SK-N-SH treated with all-trans-retinoic acid at 6 μM for 48 hours (cell line): ENCODE measurements around the gene HABP4.

Experiments used
- ATAC-seq: fragments of 200-7000 bp; cut with Tn5 transposase; 3 replicates; pipeline ENCODE4 v1.9.1; 2020; ENCODE audit warnings: mild to moderate bottlenecking, moderate library complexity
- ARNTL ChIP-seq: fragments of 450-650 bp; formaldehyde crosslinking; IDR thresholded peaks from 2 replicates; pipeline ENCODE4 v1.5.0; 2020; ENCODE audit warnings: low read depth, mild to moderate bottlenecking, moderate library complexity, borderline replicate concordance
- BACH2 ChIP-seq: fragments of 250-450 bp; sonication (Bioruptor Pico); IDR thresholded peaks from 2 replicates; pipeline ENCODE4 v1.9.0; 2021; ENCODE audit warnings: mild to moderate bottlenecking, borderline replicate concordance
- CREB5 ChIP-seq: fragments of 250-450 bp; sonication (Bioruptor Pico); IDR thresholded peaks from 2 replicates; pipeline ENCODE4 v1.5.1; 2020; ENCODE audit warnings: low read depth, mild to moderate bottlenecking, moderate library complexity
- ESRRG ChIP-seq: fragments of 250-450 bp; sonication (Bioruptor Pico); IDR thresholded peaks from 2 replicates; pipeline ENCODE4 v1.6.1; 2021; ENCODE audit warnings: mild to moderate bottlenecking
- GLIS3 ChIP-seq: fragments of 250-450 bp; sonication (Bioruptor Pico); IDR thresholded peaks from 2 replicates; pipeline ENCODE4 v1.5.0; 2020; ENCODE audit warnings: mild to moderate bottlenecking, moderate library complexity
- ISL1 ChIP-seq: fragments of 250-450 bp; sonication (Bioruptor Pico); IDR thresholded peaks from 2 replicates; pipeline ENCODE4 v2.1.2; 2022; ENCODE audit warnings: mild to moderate bottlenecking, moderate library complexity
- POU6F1 ChIP-seq: fragments of 250-450 bp; sonication (Bioruptor Pico); IDR thresholded peaks from 2 replicates; pipeline ENCODE4 v1.8.0; 2021; ENCODE audit warnings: low read depth, mild to moderate bottlenecking, moderate library complexity, borderline replicate concordance
- PPARA ChIP-seq: fragments of 250-450 bp; sonication (Bioruptor Pico); IDR thresholded peaks from 2 replicates; pipeline ENCODE4 v1.5.0; 2020; ENCODE audit warnings: mild to moderate bottlenecking, borderline replicate concordance
- RARB ChIP-seq: fragments of 250-450 bp; sonication (Bioruptor Pico); IDR thresholded peaks from 2 replicates; pipeline ENCODE4 v1.8.0; 2021; ENCODE audit warnings: mild to moderate bottlenecking, moderate library complexity
- SNAI2 ChIP-seq: fragments of 250-450 bp; sonication (Bioruptor Pico); IDR thresholded peaks from 2 replicates; pipeline ENCODE4 v1.5.0; 2020; ENCODE audit warnings: mild to moderate bottlenecking, moderate library complexity
- TCF4 ChIP-seq: fragments of 250-450 bp; sonication (Bioruptor Pico); IDR thresholded peaks from 2 replicates; pipeline ENCODE4 v1.8.0; 2021; ENCODE audit warnings: mild to moderate bottlenecking, moderate library complexity, borderline replicate concordance
- TOX ChIP-seq: fragments of 250-450 bp; sonication (Bioruptor Pico); IDR thresholded peaks from 2 replicates; pipeline ENCODE4 v1.8.0; 2021; ENCODE audit warnings: mild to moderate bottlenecking, moderate library complexity, borderline replicate concordance
- ZC3H10 ChIP-seq: fragments of 250-450 bp; sonication (Bioruptor Pico); IDR thresholded peaks from 2 replicates; pipeline ENCODE4 v1.5.1; 2021; ENCODE audit warnings: mild to moderate bottlenecking, moderate library complexity
- ZFP3 ChIP-seq: fragments of 250-450 bp; sonication (Bioruptor Pico); IDR thresholded peaks from 2 replicates; pipeline ENCODE4 v1.5.0; 2020; ENCODE audit warnings: mild to moderate bottlenecking, moderate library complexity
- ZFP30 ChIP-seq: fragments of 450-650 bp; formaldehyde crosslinking; IDR thresholded peaks from 2 replicates; pipeline ENCODE4 v1.5.0; 2022; ENCODE audit warnings: mild to moderate bottlenecking, moderate library complexity
- ZNF565 ChIP-seq: fragments of 450-650 bp; formaldehyde crosslinking; conservative IDR thresholded peaks from 2 replicates; pipeline ENCODE4 v1.5.0; 2020; ENCODE audit warnings: low read depth, mild to moderate bottlenecking, moderate library complexity
- ZNF70 ChIP-seq: fragments of 450-650 bp; formaldehyde crosslinking; IDR thresholded peaks from 2 replicates; pipeline ENCODE4 v1.5.0; 2020; ENCODE audit warnings: mild to moderate bottlenecking, moderate library complexity
- ZNF8 ChIP-seq: fragments of 450-650 bp; formaldehyde crosslinking; IDR thresholded peaks from 2 replicates; pipeline ENCODE4 v1.5.0; 2020; ENCODE audit warnings: mild to moderate bottlenecking, moderate library complexity
- TF ChIP-seq, protein P1 (sequence below): fragments of 250-450 bp; sonication (Bioruptor Pico); IDR thresholded peaks from 2 replicates; pipeline ENCODE4 v1.8.0; 2020; ENCODE audit warnings: mild to moderate bottlenecking, moderate library complexity, borderline replicate concordance
- TF ChIP-seq, protein P2 (sequence below): fragments of 250-450 bp; sonication (Bioruptor Pico); IDR thresholded peaks from 2 replicates; pipeline ENCODE4 v1.5.1; 2021; ENCODE audit warnings: mild to moderate bottlenecking, moderate library complexity
- TF ChIP-seq, protein P3 (sequence below): fragments of 250-450 bp; sonication (Bioruptor Pico); IDR thresholded peaks from 2 replicates; pipeline ENCODE4 v1.5.0; 2020; ENCODE audit warnings: mild to moderate bottlenecking, moderate library complexity

HABP4 gene

GRCh38 chr9:96460882-96461281 lies 10.9 kb downstream of the HABP4 start (continued):
- TF ChIP-seq, protein P1, sequence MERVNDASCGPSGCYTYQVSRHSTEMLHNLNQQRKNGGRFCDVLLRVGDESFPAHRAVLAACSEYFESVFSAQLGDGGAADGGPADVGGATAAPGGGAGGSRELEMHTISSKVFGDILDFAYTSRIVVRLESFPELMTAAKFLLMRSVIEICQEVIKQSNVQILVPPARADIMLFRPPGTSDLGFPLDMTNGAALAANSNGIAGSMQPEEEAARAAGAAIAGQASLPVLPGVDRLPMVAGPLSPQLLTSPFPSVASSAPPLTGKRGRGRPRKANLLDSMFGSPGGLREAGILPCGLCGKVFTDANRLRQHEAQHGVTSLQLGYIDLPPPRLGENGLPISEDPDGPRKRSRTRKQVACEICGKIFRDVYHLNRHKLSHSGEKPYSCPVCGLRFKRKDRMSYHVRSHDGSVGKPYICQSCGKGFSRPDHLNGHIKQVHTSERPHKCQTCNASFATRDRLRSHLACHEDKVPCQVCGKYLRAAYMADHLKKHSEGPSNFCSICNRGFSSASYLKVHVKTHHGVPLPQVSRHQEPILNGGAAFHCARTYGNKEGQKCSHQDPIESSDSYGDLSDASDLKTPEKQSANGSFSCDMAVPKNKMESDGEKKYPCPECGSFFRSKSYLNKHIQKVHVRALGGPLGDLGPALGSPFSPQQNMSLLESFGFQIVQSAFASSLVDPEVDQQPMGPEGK (CRISPR knock-in tag) = no peak
- TF ChIP-seq ESRRG (CRISPR knock-in tag) (no peak), GLIS3 (CRISPR knock-in tag) (no peak), SNAI2 (CRISPR knock-in tag) (no peak), BACH2 (CRISPR knock-in tag) (no peak)

- TF ChIP-seq ARNTL (CRISPR knock-in tag) (no peak), POU6F1 (CRISPR knock-in tag) (no peak), ISL1 (no peak), ZNF565 (no peak), ZC3H10 (no peak), SNAI2 (CRISPR knock-in tag) (no peak), ESRRG (CRISPR knock-in tag) (no peak), ZFP30 (CRISPR knock-in tag) (no peak)
- TF ChIP-seq, protein P2, sequence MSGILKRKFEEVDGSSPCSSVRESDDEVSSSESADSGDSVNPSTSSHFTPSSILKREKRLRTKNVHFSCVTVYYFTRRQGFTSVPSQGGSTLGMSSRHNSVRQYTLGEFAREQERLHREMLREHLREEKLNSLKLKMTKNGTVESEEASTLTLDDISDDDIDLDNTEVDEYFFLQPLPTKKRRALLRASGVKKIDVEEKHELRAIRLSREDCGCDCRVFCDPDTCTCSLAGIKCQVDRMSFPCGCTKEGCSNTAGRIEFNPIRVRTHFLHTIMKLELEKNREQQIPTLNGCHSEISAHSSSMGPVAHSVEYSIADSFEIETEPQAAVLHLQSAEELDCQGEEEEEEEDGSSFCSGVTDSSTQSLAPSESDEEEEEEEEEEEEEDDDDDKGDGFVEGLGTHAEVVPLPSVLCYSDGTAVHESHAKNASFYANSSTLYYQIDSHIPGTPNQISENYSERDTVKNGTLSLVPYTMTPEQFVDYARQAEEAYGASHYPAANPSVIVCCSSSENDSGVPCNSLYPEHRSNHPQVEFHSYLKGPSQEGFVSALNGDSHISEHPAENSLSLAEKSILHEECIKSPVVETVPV (CRISPR knock-in tag) = no peak
- ATAC-seq = no peak
These were observed 11.4 kb downstream of the HABP4 start for GRCh38 chr9:96461336-96461735.

- TF ChIP-seq, protein P2 (CRISPR knock-in tag) = no peak
- TF ChIP-seq PPARA (no peak), RARB (CRISPR knock-in tag) (no peak), POU6F1 (CRISPR knock-in tag) (no peak), SNAI2 (CRISPR knock-in tag) (no peak), BACH2 (CRISPR knock-in tag) (no peak), ZC3H10 (no peak), ZNF70 (CRISPR knock-in tag) (no peak), ZFP30 (CRISPR knock-in tag) (no peak), ESRRG (CRISPR knock-in tag) (no peak), ZFP3 (no peak), ZNF8 (CRISPR knock-in tag) (no peak), TCF4 (CRISPR knock-in tag) (no peak), TOX (CRISPR knock-in tag) (no peak), CREB5 (CRISPR knock-in tag) (no peak), ZNF565 (no peak)
- TF ChIP-seq, protein P3, sequence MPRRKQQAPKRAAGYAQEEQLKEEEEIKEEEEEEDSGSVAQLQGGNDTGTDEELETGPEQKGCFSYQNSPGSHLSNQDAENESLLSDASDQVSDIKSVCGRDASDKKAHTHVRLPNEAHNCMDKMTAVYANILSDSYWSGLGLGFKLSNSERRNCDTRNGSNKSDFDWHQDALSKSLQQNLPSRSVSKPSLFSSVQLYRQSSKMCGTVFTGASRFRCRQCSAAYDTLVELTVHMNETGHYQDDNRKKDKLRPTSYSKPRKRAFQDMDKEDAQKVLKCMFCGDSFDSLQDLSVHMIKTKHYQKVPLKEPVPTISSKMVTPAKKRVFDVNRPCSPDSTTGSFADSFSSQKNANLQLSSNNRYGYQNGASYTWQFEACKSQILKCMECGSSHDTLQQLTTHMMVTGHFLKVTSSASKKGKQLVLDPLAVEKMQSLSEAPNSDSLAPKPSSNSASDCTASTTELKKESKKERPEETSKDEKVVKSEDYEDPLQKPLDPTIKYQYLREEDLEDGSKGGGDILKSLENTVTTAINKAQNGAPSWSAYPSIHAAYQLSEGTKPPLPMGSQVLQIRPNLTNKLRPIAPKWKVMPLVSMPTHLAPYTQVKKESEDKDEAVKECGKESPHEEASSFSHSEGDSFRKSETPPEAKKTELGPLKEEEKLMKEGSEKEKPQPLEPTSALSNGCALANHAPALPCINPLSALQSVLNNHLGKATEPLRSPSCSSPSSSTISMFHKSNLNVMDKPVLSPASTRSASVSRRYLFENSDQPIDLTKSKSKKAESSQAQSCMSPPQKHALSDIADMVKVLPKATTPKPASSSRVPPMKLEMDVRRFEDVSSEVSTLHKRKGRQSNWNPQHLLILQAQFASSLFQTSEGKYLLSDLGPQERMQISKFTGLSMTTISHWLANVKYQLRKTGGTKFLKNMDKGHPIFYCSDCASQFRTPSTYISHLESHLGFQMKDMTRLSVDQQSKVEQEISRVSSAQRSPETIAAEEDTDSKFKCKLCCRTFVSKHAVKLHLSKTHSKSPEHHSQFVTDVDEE (CRISPR knock-in tag) = no peak
- ATAC-seq = no peak
These were observed 12.6 kb downstream of the HABP4 start for GRCh38 chr9:96462541-96462940.
